Measurements from ENCODE around the gene NEK6. TPM values are rescaled to one million over a fixed set of nuclear protein-coding genes. Genes with fewer than 3 reads are reported as not detected.

The NEK6 gene
- total RNA-seq, 4 donors from 2014 or later = 25.3 to 53.1 (median 43.3) TPM

GRCh38 chr9:124215956-124216355, 41.8 kb upstream of the NEK6 start:
- TF ChIP-seq EP300 (IDR thresholded peaks at IDR 0.05) (no peak), POLR2A (IDR thresholded peaks at IDR 0.05) (no peak), CTCF (IDR thresholded peaks at IDR 0.05) (no peak)
- H3K27me3 ChIP-seq = no peaks in the 10 kb centered on the region
- 91 to 93% methylated on average over 15 of the region's 15 CpGs for WGBS, 2 donors
- no peaks in the 10 kb centered on the region for H3K9me3 ChIP-seq
- no peak overlapping the region for H3K4me3 ChIP-seq
- no peaks in the 10 kb centered on the region for H3K36me3 ChIP-seq
- H3K4me1 ChIP-seq = peaks cover 0 to 89% (median 42%) of the 10 kb centered on the region in 4 donors
- DNase-seq (ENCODE audit: low spot score in 2 of 2) = no peak
- peak overlapping the region in 3 of 4 donors; percentile 53 to 83 (median 79) for H3K27ac ChIP-seq

- DNase-seq (ENCODE audit: low spot score in 2 of 2) = no peak
- no peaks in the 10 kb centered on the region for H3K9me3 ChIP-seq
- no peaks in the 10 kb centered on the region for H3K36me3 ChIP-seq
- no peaks in the 10 kb centered on the region for H3K27me3 ChIP-seq
- no peak overlapping the region for H3K4me3 ChIP-seq
- TF ChIP-seq CTCF (IDR thresholded peaks at IDR 0.05) (no peak), EP300 (IDR thresholded peaks at IDR 0.05) (no peak), POLR2A (IDR thresholded peaks at IDR 0.05) (no peak)
- H3K4me1 ChIP-seq = peaks cover 0 to 95% (median 47%) of the 10 kb centered on the region in 4 donors
- H3K27ac ChIP-seq = peak overlapping the region in 3 of 4 donors; percentile 53 to 83 (median 79)
- WGBS, 2 donors = 61 to 66% methylated on average over 8 to 9 of the region's 9 CpGs
Measured at GRCh38 chr9:124216474-124217176, 41.1 kb upstream of the NEK6 start.

GRCh38 chr9:124217836-124218437, 39.8 kb upstream of the NEK6 start:
- Histone ChIP-seq H3K27me3 (no peaks in the 10 kb centered on the region), H3K27ac (peak overlapping the region in 3 of 4 donors; percentile 27 to 83 (median 79)), H3K4me1 (peaks cover 0 to 97% (median 52%) of the 10 kb centered on the region in 4 donors), H3K4me3 (no peak overlapping the region), H3K9me3 (no peaks in the 10 kb centered on the region), H3K36me3 (no peaks in the 10 kb centered on the region)
- 69 to 71% methylated on average over 8 of the region's 8 CpGs for WGBS, 2 donors
- DNase-seq (ENCODE audit: low spot score in 2 of 2) = no peak
- TF ChIP-seq POLR2A (IDR thresholded peaks at IDR 0.05) = no peak
- TF ChIP-seq CTCF (IDR thresholded peaks at IDR 0.05) = no peak
- no peak for TF ChIP-seq EP300 (IDR thresholded peaks at IDR 0.05)

GRCh38 chr9:124218438-124218982, 39.2 kb upstream of the NEK6 start:
- peak in 1 of 2 donors; percentile 48 for DNase-seq (ENCODE audit: low spot score in 2 of 2)
- 73 to 75% methylated on average over 8 to 10 of the region's 10 CpGs for WGBS, 2 donors
- peaks cover 0 to 97% (median 57%) of the 10 kb centered on the region in 4 donors for H3K4me1 ChIP-seq
- peak overlapping the region; percentile 23 to 83 (median 53) for H3K27ac ChIP-seq
- H3K4me3 ChIP-seq = no peak overlapping the region
- no peaks in the 10 kb centered on the region for H3K9me3 ChIP-seq
- no peaks in the 10 kb centered on the region for H3K36me3 ChIP-seq
- peak in 1 of 2 donors; percentile 34 for TF ChIP-seq EP300 (IDR thresholded peaks at IDR 0.05)
- peak in 1 of 5 experiments; percentile 7 for TF ChIP-seq CTCF (IDR thresholded peaks at IDR 0.05)
- TF ChIP-seq POLR2A (IDR thresholded peaks at IDR 0.05) = no peak
- no peaks in the 10 kb centered on the region for H3K27me3 ChIP-seq

- WGBS, 2 donors = 67 to 77% methylated on average over 2 of the region's 2 CpGs
- DNase-seq (ENCODE audit: low spot score in 2 of 2) = no peak
- H3K27me3 ChIP-seq = no peaks in the 10 kb centered on the region
- H3K27ac ChIP-seq = peak overlapping the region; percentile 23 to 83 (median 53)
- H3K36me3 ChIP-seq = no peaks in the 10 kb centered on the region
- TF ChIP-seq POLR2A (IDR thresholded peaks at IDR 0.05) (no peak), CTCF (IDR thresholded peaks at IDR 0.05) (no peak), EP300 (IDR thresholded peaks at IDR 0.05) (no peak)
- peaks cover 0 to 97% (median 59%) of the 10 kb centered on the region in 4 donors for H3K4me1 ChIP-seq
- no peaks in the 10 kb centered on the region for H3K9me3 ChIP-seq
- H3K4me3 ChIP-seq = no peak overlapping the region
Measured at GRCh38 chr9:124218987-124219461, 38.7 kb upstream of the NEK6 start.

Measured in tibial nerve (tissue), 4 donors.